ENCODE measurements around the gene RAB3D.

The RAB3D gene

DNA sequence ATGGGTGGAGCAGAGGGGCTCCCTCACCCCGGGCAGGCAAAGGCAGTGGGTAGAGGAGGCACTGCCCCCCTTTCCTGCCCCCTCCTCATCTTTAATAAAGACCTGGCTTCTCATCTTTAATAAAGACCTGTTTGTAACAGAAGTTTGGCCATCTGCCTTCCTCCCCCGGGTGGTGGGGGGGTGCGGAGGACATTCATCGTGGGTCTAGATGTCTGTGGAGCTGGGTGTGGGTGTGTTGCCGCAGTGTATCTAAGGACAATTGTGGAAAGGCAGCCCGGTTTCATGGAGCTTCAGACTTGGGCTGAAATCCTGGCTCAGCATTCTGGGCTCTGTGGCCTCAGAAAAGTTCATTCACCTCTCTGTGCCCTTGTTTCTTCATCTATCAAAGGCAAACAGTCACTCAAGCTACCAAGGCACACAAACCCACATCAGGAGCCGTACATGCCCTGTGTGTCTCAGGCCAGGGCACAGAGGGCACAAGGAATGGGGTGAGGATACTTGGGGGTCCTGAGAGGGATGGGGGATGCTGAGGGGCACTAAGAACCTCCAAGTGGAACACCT lies 26.2 kb upstream of the RAB3D start:
- Histone ChIP-seq H3K36me3 (ENCODE audit: control insufficient read depth, insufficient read depth, low read length) (no peaks in the 10 kb centered on the region), H3K27ac (ENCODE audit: insufficient read depth, low read depth, low read length, poor library complexity, severe bottlenecking) (no peak overlapping the region), H3K27me3 (ENCODE audit: control insufficient read depth, insufficient read depth, low read length, poor library complexity, severe bottlenecking) (peaks cover 8% of the 10 kb centered on the region), H3K4me3 (ENCODE audit: insufficient read depth, low read depth, low read length) (no peak overlapping the region), H3K9me3 (ENCODE audit: control insufficient read depth, low read length) (no peaks in the 10 kb centered on the region), H3K4me1 (ENCODE audit: control insufficient read depth, insufficient read depth, low read length) (peaks cover 6% of the 10 kb centered on the region)
- 92 to 95% methylated on average over 7 of the region's 7 CpGs for WGBS, 2 experiments

DNA sequence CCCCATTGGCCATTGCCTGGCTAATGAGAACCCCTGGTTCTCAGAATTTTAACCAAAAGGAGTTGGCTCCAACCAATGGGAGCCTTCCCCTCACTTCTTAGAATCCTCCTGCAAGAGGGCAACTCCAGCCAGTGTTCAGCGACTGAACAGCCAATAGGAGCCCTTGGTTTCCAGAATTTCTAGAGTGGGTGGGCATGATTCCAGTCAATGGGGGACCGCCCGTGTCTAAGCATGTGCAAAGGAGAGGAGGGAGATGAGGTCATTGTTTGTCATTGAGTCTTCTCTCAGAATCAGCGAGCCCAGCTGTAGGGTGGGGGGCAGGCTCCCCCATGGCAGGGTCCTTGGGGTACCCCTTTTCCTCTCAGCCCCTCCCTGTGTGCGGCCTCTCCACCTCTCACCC lies 25.5 kb upstream of the RAB3D start:
- Histone ChIP-seq H3K4me1 (ENCODE audit: control insufficient read depth, insufficient read depth, low read length) (peaks cover 6% of the 10 kb centered on the region), H3K27ac (ENCODE audit: insufficient read depth, low read depth, low read length, poor library complexity, severe bottlenecking) (no peak overlapping the region), H3K4me3 (ENCODE audit: insufficient read depth, low read depth, low read length) (no peak overlapping the region), H3K27me3 (ENCODE audit: control insufficient read depth, insufficient read depth, low read length, poor library complexity, severe bottlenecking) (peaks cover 11% of the 10 kb centered on the region), H3K36me3 (ENCODE audit: control insufficient read depth, insufficient read depth, low read length) (no peaks in the 10 kb centered on the region), H3K9me3 (ENCODE audit: control insufficient read depth, low read length) (no peaks in the 10 kb centered on the region)
- 89 to 92% methylated on average over 5 of the region's 5 CpGs for WGBS, 2 experiments

- WGBS, 2 experiments: 92 to 94% methylated on average over 28 of the region's 28 CpGs
- H3K27ac ChIP-seq (ENCODE audit: insufficient read depth, low read depth, low read length, poor library complexity, severe bottlenecking): no peak overlapping the region
- no peaks in the 10 kb centered on the region for H3K36me3 ChIP-seq (ENCODE audit: control insufficient read depth, insufficient read depth, low read length)
- no peak overlapping the region for H3K4me3 ChIP-seq (ENCODE audit: insufficient read depth, low read depth, low read length)
- peaks cover 11% of the 10 kb centered on the region for H3K27me3 ChIP-seq (ENCODE audit: control insufficient read depth, insufficient read depth, low read length, poor library complexity, severe bottlenecking)
- peaks cover 6% of the 10 kb centered on the region for H3K4me1 ChIP-seq (ENCODE audit: control insufficient read depth, insufficient read depth, low read length)
- H3K9me3 ChIP-seq (ENCODE audit: control insufficient read depth, low read length): no peaks in the 10 kb centered on the region
Measured at GRCh38 chr19:11364296-11364904, 24.9 kb upstream of the RAB3D start.

DNA sequence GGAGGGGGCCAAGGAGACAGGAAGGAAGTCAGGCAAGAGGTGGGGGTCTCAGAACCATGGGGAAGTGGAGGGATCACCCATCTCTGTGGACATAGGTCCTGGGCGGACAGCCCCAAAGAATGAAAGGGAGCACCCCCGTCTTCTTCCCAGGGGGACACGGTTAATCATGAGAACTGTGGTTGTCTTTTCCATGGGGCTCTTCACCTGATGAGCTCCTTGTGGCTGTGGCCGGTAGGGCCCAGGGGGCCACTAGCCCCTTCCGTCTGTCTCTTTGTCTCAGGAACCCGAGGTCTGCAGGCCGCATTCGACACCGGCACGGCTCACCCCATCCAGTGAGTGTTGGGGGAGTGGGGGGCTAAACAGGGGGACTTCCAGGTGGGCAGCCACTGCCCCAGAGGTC lies 24.4 kb upstream of the RAB3D start:
- H3K27ac ChIP-seq (ENCODE audit: insufficient read depth, low read depth, low read length, poor library complexity, severe bottlenecking): no peak overlapping the region
- 92 to 94% methylated on average over 10 of the region's 10 CpGs for WGBS, 2 experiments
- peaks cover 11% of the 10 kb centered on the region for H3K27me3 ChIP-seq (ENCODE audit: control insufficient read depth, insufficient read depth, low read length, poor library complexity, severe bottlenecking)
- no peaks in the 10 kb centered on the region for H3K9me3 ChIP-seq (ENCODE audit: control insufficient read depth, low read length)
- H3K4me1 ChIP-seq (ENCODE audit: control insufficient read depth, insufficient read depth, low read length): peaks cover 6% of the 10 kb centered on the region
- no peak overlapping the region for H3K4me3 ChIP-seq (ENCODE audit: insufficient read depth, low read depth, low read length)
- no peaks in the 10 kb centered on the region for H3K36me3 ChIP-seq (ENCODE audit: control insufficient read depth, insufficient read depth, low read length)

GRCh38 chr19:11361771-11362731 lies 22.6 kb upstream of the RAB3D start:
- Histone ChIP-seq H3K4me3 (ENCODE audit: insufficient read depth, low read depth, low read length) (no peak overlapping the region), H3K27ac (ENCODE audit: insufficient read depth, low read depth, low read length, poor library complexity, severe bottlenecking) (no peak overlapping the region), H3K9me3 (ENCODE audit: control insufficient read depth, low read length) (no peaks in the 10 kb centered on the region), H3K36me3 (ENCODE audit: control insufficient read depth, insufficient read depth, low read length) (no peaks in the 10 kb centered on the region), H3K27me3 (ENCODE audit: control insufficient read depth, insufficient read depth, low read length, poor library complexity, severe bottlenecking) (peaks cover 11% of the 10 kb centered on the region), H3K4me1 (ENCODE audit: control insufficient read depth, insufficient read depth, low read length) (peaks cover 6% of the 10 kb centered on the region)
- WGBS, 2 experiments: 81 to 83% methylated on average over 35 of the region's 35 CpGs

GRCh38 chr19:11361037-11361770 lies 21.7 kb upstream of the RAB3D start:
- Histone ChIP-seq H3K9me3 (ENCODE audit: control insufficient read depth, low read length) (no peaks in the 10 kb centered on the region), H3K36me3 (ENCODE audit: control insufficient read depth, insufficient read depth, low read length) (no peaks in the 10 kb centered on the region), H3K4me1 (ENCODE audit: control insufficient read depth, insufficient read depth, low read length) (peaks cover 6% of the 10 kb centered on the region), H3K4me3 (ENCODE audit: insufficient read depth, low read depth, low read length) (peak overlapping the region; percentile 6), H3K27me3 (ENCODE audit: control insufficient read depth, insufficient read depth, low read length, poor library complexity, severe bottlenecking) (peaks cover 14% of the 10 kb centered on the region), H3K27ac (ENCODE audit: insufficient read depth, low read depth, low read length, poor library complexity, severe bottlenecking) (no peak overlapping the region)
- WGBS, 2 experiments: 28 to 34% methylated on average over 43 of the region's 43 CpGs

DNA sequence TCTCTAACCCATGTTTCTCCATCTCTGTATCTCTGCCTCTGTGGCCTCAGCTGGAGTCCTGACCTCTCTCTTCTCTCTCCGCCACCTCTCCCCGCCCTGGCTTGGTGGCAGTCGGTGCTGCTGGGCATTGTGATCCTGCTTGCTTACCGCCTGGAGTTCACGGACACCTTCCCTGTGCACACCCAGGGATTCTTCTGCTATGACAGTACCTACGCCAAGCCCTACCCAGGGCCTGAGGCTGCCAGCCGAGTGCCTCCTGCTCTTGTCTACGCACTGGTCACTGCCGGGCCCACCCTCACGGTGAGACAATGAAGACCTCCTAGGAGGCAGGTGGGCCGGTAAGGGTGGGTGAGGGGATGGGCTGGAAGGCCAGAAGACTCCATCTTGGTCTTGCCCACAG lies 20.0 kb upstream of the RAB3D start:
- no peaks in the 10 kb centered on the region for H3K36me3 ChIP-seq (ENCODE audit: control insufficient read depth, insufficient read depth, low read length)
- WGBS, 2 experiments: 86 to 89% methylated on average over 11 of the region's 11 CpGs
- no peaks in the 10 kb centered on the region for H3K9me3 ChIP-seq (ENCODE audit: control insufficient read depth, low read length)
- no peak overlapping the region for H3K27ac ChIP-seq (ENCODE audit: insufficient read depth, low read depth, low read length, poor library complexity, severe bottlenecking)
- no peak overlapping the region for H3K4me3 ChIP-seq (ENCODE audit: insufficient read depth, low read depth, low read length)
- H3K27me3 ChIP-seq (ENCODE audit: control insufficient read depth, insufficient read depth, low read length, poor library complexity, severe bottlenecking): peaks cover 21% of the 10 kb centered on the region
- H3K4me1 ChIP-seq (ENCODE audit: control insufficient read depth, insufficient read depth, low read length): peaks cover 6% of the 10 kb centered on the region

DNA sequence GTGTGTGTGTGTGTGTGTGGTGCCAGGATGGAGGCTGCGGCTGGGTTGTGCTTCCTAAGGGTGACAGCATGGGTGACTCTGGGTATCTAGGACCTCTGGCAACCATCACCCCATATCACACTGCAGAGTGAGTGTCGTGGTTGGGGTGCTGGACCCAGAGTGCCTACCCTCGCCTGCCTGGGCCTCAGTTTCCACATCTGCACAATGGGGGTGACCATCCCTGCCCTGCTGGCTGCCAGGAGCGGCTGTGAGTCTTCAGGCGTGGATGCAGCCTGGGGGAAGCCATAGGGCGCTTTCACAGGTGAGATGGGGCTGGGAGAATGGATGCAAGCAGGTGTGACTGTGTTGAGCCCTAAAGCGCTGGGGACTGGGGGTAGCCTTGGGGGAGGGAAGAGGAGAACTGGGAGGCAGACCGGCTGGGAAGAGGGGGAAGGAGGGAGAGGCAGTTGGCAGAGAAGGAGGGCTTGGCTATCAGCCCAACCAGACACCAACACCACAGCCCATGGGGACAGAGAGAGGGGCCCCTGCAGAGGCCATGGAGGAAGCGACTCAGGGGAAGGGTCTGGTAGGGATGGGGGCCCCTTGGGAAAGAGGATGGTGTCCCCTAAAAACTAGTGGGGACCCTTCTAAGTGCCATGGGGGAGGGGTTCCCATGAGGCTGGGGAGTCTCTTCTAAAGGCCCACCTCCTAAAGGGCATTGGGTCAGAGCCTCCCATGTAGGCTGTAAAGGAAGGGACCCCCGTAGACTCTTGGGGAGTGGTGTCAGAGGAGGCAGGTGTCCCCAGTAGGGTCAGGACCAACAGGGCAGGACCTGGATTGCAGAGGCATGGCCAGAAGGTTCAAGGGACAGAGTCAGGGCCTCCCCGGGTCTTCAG lies 17.5 kb upstream of the RAB3D start:
- Histone ChIP-seq H3K4me3 (ENCODE audit: insufficient read depth, low read depth, low read length) (no peak overlapping the region), H3K9me3 (ENCODE audit: control insufficient read depth, low read length) (no peaks in the 10 kb centered on the region), H3K4me1 (ENCODE audit: control insufficient read depth, insufficient read depth, low read length) (peaks cover 3% of the 10 kb centered on the region), H3K27ac (ENCODE audit: insufficient read depth, low read depth, low read length, poor library complexity, severe bottlenecking) (no peak overlapping the region), H3K27me3 (ENCODE audit: control insufficient read depth, insufficient read depth, low read length, poor library complexity, severe bottlenecking) (peaks cover 21% of the 10 kb centered on the region), H3K36me3 (ENCODE audit: control insufficient read depth, insufficient read depth, low read length) (no peaks in the 10 kb centered on the region)
- WGBS, 2 experiments: 83% methylated on average over 10 to 11 of the region's 11 CpGs

- Histone ChIP-seq H3K27me3 (ENCODE audit: control insufficient read depth, insufficient read depth, low read length, poor library complexity, severe bottlenecking) (peaks cover 17% of the 10 kb centered on the region), H3K9me3 (ENCODE audit: control insufficient read depth, low read length) (no peaks in the 10 kb centered on the region), H3K36me3 (ENCODE audit: control insufficient read depth, insufficient read depth, low read length) (no peaks in the 10 kb centered on the region), H3K4me3 (ENCODE audit: insufficient read depth, low read depth, low read length) (no peak overlapping the region), H3K4me1 (ENCODE audit: control insufficient read depth, insufficient read depth, low read length) (no peaks in the 10 kb centered on the region), H3K27ac (ENCODE audit: insufficient read depth, low read depth, low read length, poor library complexity, severe bottlenecking) (no peak overlapping the region)
- 82 to 85% methylated on average over 6 of the region's 6 CpGs for WGBS, 2 experiments
Measured at GRCh38 chr19:11356074-11356397, 16.6 kb upstream of the RAB3D start.
